Midbrain (tissue), 1 donor: ENCODE results near the gene SLC6A9.
A peak's percentile ranks its signal among the peaks of the same experiment; 100 is the strongest.

Experiments
- DNase-seq: peaks from one replicate; lab custom pipeline; 2025; lab: John Stamatoyannopoulos, UW

Gene SLC6A9

DNA sequence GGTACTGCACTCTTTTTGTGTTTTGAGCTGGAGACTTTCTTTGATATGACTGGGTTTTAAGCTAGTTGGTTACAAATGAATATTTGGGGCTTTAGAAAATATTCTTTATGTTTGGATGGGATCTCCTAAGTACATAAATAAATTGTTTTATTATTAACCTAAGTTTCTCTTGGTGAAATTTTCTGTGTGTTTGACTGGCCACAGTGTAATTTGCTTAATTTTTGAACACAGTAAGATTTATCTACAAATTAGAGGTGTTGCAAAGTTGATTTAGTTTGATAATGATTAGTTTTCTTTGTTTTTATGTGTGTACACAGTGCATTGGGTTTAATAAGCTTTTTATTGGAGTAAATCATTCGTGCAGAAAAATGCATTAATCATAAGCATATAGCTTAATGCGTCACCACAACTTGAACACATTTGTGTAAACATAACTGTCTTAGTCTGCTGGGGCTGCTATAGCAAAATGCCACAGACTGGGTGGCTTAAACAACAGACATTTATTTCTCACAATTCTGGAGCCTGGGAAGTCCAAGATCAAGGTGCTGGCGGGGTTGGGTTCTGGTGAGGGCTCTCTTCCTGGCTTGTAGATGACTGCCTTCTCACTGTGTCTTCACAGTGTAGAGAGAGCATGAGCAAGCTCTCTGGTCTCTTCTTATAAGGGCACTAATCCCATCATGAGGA, 17.4 kb upstream of the SLC6A9 start:
- DNase-seq, result no peak

DNA sequence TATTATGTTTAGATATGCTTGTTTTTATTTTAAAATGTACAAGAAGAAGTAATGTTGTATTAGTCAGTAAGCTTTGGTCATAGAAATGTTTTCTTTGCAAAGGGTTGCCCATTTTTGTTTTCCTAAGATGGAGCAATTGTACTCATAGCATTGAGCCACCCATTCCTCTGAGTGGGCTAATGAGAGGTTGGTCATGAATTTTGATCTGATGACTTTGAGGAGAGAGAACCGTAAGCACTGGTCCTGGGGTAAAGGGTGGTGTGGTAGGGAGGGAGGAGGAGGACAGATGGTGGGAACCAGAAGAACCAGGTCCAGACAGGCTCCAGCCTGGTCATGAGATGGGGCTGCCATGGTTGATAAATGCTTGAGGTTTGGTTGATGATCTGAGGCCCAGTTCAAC, 15.9 kb upstream of the SLC6A9 start:
- no peak for DNase-seq

DNA sequence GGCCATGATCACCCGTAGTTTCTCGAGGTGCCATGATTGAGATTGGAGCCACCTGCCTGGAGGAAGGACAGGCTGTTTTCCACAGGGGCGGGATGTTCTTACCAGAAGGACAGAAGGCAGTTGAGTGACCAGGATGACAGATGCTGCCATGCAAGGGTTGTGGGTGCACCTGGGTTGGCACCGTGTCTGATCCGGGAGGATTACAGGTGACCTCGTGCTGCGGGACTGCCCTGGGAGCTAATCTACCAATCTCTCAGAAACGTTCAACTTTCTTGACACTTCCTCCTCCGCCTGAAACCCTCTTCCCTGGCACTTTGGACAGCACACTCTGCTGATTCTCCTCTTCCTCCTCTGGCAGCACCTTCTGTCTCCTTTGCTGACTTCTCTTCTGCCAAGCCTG, 13.8 kb upstream of the SLC6A9 start:
- DNase-seq, result no peak

DNA sequence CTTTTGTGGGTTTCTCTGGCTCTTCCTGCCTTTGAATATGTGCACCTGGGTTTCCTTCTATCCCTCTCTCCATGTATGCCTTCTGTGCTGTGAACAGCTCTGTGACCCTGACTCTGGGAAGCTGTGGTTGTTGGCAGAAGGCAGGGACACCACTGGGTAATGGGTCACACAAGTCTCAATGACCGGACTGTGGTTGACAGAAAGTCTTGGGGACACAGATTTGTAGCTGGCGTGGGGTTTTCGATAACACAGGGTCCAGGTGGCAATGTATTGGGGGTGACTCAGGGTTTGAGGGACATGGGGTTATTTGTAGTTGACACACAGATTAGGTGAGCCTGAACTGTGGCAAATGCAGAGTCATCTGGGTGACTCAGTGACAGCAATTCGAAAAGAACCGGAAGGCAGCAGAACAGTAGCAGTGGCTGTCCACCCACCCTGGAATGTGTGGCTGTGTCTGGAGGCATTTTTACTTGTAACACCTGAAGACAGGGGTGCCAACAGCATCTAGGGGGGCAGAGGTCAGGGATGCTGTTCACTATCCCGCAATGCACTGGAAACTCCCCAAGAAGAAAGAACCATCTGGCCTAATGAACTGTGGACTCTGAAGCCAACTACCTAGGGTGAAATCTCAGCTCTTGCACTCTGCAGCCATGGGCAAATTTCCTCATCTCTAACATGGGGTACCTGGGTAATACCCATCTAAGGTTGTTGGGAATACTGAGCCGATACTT, 13.0 kb upstream of the SLC6A9 start:
- DNase-seq, result no peak

DNA sequence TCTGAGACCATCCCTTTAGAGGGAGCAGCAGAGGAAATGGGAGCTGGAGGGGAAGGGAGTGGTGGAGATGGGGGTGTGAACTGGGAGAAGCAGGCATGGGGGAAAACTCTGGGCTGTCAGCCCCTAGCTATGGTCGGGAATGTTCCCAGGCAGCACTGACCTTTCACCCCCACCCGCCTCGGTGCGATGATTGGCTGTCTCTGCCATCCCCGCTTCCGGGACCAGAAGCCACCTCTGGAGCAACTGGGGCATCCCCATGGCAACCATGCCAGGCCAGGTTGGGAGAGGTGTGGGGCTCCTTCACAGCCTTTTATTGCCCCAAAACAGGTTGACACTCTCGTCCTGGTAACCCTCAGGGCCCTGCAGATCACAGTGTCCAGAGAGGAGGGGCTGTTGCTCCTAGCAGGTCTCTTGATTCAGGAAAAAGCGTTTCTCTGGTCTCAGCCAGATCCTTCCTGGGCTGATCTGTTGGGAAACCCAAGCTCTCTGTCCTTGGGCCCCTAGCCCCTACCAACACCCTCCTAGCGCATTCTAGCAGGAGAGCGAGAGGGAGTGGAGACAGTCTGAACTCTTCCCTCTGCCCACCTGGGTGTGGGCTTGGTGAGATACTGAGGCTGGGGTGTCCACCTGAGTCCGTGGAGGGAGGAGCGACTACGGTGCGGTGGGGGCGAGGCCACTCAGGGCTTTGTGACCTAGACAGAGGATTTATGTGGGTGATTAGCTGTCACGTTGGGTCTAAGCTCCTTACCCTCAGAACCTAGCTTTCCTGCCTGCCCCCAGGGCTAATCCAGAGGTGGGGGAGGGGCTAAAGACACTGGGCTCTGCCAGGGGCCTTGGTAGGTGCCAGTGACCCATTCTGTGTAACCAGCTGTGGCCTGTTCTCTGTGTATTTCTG, 12.2 kb upstream of the SLC6A9 start:
- no peak for DNase-seq

DNA sequence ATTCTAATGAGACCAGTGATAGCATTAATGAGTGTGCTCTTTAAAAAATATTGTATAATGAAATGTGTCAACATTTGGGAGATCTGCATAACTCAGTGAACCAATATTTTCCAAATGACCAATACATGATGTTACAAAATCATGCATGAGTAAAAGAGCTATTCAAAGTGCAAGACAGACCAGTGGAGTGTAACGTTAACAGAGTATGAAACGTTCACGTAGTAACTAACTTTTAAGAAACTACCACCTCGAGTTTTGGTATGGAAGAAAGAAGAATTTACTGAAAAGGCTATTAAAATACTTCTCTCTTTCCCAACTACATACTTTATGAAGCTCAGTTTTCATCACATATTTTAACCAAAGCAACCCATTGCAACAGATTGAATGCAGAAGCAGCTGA, 9.6 kb upstream of the SLC6A9 start:
- DNase-seq, result no peak

DNA sequence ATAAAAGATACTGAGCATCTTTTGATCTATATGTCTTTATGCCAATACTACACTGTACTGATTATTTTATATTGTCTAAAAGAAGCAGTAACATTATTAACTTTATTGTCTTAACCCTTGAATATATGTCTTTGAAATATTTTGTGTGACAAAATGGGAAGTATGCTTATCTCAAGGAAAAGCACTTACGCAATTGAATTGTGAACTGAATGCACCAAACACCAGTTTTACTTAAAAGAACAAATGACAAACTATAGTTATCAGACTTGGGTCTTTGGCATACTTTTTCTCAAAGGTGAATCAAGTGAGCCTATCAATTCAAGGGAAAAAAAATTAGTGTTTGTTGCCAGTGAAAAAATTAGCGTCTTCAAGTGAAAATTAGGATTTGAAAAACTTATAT, 9.2 kb upstream of the SLC6A9 start:
- DNase-seq, result no peak

DNA sequence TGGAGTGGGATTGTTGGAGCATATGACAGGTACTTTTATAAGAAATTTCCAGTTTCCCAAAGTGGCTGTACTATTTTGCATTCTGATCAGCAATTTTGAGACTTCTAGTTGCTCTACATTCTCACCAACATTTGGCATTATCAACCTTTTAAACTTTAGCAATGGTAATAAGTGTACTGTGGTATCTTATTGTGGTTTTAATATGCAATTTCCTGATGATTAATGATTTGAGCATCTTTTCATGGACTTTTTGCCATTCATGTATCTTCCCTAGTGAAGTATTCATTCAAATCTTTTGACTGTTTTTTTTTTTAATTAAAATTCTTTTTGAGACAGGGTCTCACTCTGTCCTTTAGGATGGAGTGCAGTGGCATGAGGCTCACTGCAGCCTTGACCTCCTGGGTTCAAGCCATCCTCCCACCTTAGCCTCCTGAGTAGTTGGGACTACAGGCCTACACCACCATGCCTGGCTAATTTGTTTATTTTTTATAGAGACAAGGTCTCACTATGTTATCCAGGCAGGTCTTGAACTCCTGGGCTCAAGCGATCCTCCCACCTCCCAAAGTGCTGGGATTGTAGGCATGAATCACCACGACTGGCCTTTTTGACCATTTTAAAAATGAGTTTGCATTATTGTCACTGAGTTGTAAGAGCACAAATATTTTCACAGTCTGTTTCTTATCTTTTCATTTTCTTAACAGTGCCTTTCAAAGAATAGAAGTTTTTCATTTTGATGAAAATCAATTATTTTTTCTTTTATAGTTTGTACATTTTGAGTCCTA, 7.8 kb upstream of the SLC6A9 start:
- DNase-seq, result no peak

DNA sequence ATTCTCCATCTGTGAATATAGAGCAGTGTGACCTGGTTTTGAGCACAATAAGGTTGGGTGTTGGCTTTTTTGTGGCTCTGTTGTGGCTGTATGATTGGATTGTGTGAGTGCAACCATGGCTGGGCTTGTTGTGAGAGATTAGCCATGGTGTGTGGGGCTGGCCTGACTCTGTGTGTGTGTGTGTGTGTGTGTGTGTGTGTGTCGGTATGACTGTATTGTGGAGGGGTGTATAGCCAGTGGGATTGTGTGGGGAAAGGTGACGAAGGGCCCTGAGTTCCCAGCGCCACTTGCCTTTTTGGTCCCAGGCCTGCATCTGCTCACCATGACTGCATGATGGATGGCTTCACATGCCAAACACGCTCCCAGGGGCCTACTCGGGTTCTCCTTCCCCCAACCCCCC, 5.9 kb upstream of the SLC6A9 start:
- DNase-seq, result no peak

DNA sequence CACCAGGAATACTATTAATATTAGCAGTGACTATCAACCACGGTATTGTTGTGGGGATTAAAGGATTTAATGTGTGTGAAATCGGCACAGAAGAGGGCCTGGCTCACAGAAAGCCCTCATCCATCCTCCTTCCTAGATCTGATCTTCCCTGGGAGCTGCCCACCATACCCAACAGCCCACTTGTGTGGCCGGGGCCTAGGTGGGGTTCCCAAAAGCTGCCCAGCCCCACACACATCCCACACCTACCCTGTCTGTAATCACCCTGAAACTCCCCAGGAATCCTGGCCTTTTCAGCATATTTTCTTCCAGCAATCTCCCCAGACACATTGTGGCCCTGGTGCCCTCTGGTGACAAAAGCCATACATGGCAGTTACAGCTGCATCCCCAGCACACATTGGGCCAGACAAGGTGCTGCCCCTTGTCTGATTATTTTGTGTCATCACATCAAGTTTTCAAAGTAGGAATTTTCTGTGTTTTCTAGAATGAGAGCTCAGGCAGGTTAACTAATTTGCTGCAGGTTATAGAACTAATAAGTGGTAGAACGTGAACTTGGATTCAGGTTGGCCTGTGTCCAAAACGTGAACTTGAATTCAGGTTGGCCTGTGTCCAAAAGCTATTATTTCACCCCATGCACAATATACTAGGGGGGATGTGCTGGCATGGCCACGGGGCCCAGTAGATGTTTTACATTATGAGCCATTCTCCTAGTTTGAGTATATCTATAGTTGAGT, 5.3 kb upstream of the SLC6A9 start:
- DNase-seq, result peak; percentile 80

DNA sequence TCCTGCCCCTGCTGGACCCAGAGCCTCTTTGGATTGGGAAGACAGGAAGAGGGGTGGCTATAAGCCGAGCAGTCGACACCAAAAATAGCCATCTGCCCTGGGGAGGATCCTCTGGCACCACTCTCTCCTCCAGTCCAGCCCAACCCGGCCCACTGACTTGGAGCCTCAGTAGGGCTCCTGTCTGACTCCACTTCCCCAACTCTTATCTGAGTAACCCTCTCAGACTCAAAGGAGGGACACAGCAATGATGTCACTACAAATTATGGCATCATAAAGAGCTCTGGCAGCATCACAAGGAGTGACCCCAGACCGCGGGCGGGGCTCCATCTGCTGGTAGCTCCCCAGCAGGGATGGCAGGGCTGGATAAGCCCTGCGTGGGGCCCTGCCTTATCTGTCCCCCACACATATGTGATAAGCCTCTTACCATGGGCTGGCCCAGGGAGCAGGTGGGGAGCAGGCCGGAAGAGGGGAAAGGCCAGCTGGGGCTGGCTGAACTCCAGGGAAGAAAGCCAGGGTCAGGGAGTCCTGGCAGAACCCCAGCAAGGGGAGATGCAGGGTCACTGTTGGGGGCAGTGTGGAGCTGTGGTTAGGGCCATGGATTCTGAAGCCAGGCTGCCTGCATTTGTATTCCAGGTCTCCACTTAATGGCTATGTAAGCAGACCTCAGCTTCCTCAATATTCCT, 4.6 kb upstream of the SLC6A9 start:
- no peak for DNase-seq

DNA sequence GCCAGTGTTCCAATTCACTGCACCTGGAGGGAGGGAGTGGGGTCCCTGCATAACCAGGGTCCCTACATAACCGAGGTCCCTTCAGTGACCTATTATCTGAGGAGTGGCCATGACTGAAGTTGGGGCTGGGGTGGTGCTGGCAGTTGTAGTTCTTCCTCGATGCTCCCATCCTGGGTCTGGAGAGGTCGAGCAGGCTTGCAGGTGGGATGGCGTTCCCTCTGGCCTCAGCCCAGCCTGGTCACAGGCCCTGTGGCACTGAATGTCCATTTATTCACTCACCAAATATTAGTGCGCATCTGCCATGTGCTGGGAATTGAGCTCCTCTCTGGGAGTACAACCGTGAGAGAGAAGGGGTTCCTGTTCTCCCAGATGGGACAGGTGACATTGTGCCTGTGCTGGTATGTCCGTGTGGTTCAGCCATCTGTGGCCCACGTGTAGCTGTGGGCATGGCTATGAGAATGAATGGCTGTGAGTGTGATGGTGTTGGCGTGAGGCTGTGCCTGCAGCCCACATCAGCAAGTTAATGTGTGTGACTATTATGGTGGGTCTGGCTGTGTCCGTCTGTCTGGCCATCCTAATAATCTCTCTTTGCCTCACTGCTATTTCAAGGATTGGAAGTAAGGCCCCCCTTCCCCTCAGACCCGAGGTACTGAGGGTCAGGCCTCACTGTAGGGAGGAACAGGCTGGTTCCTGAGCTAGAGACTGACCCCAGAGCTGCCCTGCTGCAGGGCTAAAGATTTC, 3.9 kb upstream of the SLC6A9 start:
- DNase-seq, result no peak

DNA sequence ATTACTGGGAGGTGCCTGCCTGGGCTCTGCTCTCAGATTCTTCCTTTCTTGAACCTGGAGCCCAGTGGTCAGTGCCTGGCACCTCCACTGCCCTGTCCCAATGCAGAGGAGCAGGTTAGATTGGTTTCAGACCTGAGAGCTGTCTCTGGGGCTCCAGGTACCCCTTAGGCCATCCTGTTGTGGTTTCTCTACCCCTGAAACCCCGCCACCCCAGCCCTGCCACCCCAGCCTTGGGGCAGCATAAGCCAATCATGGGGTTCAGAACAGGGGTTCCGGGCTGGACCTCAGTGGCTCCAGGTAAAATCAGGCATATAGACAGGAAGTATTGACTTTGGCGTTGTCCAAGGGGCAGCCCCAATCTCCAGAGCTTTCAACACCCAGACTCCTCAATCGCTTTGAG, 3.2 kb upstream of the SLC6A9 start:
- no peak for DNase-seq

DNA sequence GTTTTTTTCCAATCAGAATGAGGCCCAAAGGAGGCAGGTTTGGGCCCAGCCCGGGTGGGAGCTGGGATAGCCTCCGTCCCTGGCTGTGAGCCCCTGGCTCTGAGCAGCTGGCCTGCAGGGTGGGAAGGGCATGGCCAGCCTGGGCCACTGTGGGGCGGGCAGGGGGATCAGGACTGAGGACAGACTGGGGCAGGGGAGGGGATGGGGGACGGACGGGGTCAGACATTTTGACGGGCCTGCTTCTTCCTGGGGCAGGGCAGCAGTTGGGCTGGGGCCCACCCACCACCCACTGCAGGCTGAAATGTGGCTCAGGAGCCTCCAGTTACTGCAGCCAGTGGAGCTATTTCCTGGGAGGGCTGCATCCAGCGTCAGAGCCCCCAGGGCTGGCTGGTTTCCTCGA, 2.5 kb upstream of the SLC6A9 start:
- DNase-seq, result no peak

DNA sequence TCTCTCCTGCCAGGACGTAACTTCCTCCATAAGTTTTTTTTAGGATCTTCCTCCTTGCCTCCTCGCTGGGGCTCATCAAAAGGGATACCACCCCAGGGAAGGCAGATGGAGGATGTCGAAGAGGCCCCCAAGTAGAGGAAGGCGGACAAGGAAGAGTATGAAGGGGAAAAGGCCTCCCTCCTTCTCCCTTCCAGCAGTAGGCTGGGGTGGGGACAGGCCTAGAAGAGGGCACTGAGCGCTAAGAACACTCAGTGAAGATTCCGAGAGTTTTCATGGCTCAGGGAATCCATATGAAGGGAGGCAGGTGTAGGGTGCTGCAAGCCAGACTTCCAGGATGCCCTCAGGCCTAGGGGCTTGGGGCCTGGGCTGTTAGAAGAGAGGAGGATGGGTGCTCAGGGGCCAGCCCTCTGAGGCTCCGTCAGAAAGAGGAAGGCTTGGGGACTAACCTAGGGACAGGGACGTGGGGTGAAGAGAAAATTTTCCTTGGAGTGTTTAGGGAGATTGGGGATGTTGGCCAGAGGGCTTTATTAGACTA, 1.8 kb upstream of the SLC6A9 start:
- no peak for DNase-seq

DNA sequence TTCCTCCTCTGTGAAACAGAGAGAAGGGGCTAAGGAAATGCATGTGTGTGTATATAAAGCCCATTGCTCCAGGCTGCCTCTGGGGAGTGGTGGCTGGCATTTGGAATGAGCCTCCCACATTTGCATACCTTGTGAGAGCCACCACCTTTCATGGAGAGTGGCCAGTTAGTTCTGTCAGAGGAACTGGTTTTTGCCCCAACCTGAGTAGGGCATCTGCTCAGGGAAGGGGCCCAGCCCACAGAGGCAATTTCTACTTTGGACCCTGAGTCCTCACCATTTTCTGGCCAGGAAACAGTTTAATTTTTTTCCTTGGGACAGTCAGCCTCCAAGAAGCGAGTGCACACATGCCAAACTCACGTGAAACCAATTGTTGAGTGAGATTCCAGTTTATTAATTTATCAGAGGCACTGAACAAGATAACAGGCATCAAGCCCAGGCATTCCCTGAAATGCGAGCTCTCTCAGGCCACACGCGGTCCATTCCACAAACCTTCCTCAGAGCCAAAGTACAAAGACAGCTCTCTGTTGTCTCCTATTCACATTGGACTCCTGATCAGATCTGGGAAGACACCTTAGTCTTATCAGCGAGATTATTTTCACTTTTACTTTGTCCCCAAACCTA, 1.0 kb upstream of the SLC6A9 start:
- DNase-seq, result no peak

DNA sequence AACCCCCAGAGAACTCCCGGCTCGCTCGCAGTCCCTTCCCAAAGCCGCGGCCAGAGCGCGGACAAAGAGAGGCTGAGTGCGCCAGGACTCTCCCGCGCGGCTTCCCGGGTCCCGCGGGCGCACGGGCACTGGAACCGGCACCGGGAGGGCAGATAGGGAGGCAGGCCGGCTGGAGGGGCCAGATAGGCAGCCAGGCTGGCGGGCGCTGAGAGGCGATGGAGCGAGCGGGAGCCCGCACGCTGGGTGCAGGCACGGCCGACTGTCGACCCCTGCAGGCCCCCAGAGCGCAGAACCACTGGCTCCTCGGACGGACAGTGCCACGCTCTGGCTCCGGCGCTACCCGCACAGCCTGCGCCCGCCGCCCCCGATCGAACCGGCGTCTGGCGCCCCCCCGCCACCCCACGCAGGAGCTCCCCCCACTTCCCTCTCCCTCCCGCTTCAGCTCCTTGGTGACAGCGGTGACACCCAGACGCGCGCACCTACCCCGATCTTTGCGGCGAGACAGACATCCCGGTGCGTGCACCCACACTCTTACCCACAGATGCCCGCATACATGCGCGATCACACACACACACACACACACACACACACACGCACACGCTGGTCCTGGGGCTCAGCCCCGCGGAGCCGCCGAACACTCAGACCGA, 534 bp downstream of the SLC6A9 start:
- peak; percentile 69 for DNase-seq

DNA sequence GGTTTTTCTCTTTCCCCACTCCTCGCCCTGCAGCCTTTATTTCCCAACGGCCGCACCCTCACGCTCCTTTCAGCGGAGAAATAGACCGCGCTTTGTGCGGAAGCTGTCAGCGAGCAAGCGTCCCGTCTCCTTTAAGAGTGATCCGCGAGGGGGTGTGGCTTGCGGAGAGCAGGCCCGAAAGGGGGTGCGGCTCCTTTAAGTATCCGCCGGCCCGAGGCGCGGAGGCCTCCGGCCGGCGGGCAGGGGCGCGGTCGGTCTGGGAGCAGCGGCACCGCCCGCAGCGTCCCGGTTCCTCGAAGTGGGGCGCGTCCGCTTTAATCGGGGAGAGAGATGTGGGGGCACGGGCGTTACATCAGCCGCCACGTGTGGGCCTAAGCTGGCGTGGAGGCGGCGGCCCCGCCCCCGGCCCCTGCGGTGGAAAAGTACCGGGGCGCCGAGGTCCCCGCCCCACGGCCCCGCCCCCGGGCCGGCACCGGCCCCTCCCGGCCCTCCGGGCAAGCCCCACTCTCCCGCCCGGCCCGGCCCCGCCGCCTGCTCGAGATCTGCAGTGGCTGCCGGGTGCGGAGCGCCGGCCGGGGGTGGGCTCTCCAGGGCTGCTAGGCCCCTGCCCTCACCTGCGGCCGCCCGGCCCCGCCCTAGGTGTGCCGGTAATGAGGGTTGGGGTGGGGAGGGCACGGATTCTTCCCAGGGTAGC, 1.2 kb downstream of the SLC6A9 start:
- DNase-seq, result peak; percentile 90
